Measurements from ENCODE around the gene MBP.
"Not testable (repeated sequence)": the region's sequence is repeated elsewhere in the genome, so short reads cannot be mapped to it uniquely, and the experiment has no call there.

MBP gene

GRCh38 chr18:76982038-76982437 is 150.5 kb downstream of the MBP start:
- DNase-seq, result no peak

- no peak for DNase-seq
Measured at GRCh38 chr18:76981396-76981968, 151.1 kb downstream of the MBP start.

GRCh38 chr18:76980663-76981395 is 151.8 kb downstream of the MBP start:
- DNase-seq, result no peak

- no peak for DNase-seq
Measured at GRCh38 chr18:76979906-76980305, 152.7 kb downstream of the MBP start.

GRCh38 chr18:76979111-76979751 is 153.4 kb downstream of the MBP start:
- DNase-seq, result no peak

GRCh38 chr18:76978616-76979015 is 154.0 kb downstream of the MBP start:
- DNase-seq, result no peak

GRCh38 chr18:76977684-76978232 is 154.8 kb downstream of the MBP start:
- no peak for DNase-seq

- no peak for DNase-seq
Measured at GRCh38 chr18:76977108-76977621, 155.4 kb downstream of the MBP start.

- DNase-seq, result no peak
Measured at GRCh38 chr18:76975577-76976110, 156.9 kb downstream of the MBP start.

GRCh38 chr18:76974386-76974785 is 158.2 kb downstream of the MBP start:
- no peak for DNase-seq

- no peak for DNase-seq
Measured at GRCh38 chr18:76973520-76974266, 158.9 kb downstream of the MBP start.

GRCh38 chr18:76972846-76973519 is 159.6 kb downstream of the MBP start:
- DNase-seq, result no peak

GRCh38 chr18:76972241-76972640 is 160.3 kb downstream of the MBP start:
- DNase-seq, result no peak

GRCh38 chr18:76970770-76971559 is 161.6 kb downstream of the MBP start:
- DNase-seq, result no peak

GRCh38 chr18:76967721-76968472 is 164.7 kb downstream of the MBP start:
- no peak for DNase-seq

- DNase-seq, result not testable (repeated sequence)
Measured at GRCh38 chr18:76967299-76967698, 165.3 kb downstream of the MBP start.

- not testable (repeated sequence) for DNase-seq
Measured at GRCh38 chr18:76965555-76966151, 166.9 kb downstream of the MBP start.

GRCh38 chr18:76963936-76964335 is 168.6 kb downstream of the MBP start:
- DNase-seq, result no peak

GRCh38 chr18:76962851-76963250 is 169.7 kb downstream of the MBP start:
- DNase-seq, result no peak

- DNase-seq, result no peak
Measured at GRCh38 chr18:76960528-76961035, 172.0 kb downstream of the MBP start.
